Mesothelial cell of epicardium (in vitro differentiated cells): ENCODE data around the gene GLCE. TPM values are rescaled to one million over a fixed set of nuclear protein-coding genes. Genes with fewer than 3 reads are reported as not detected.
"Not testable (repeated sequence)": the region's sequence is repeated elsewhere in the genome, so short reads cannot be mapped to it uniquely, and the experiment has no call there.

Experiments used
- DNase-seq, 2 experiments: peaks; one replicate each; pipeline ENCODE4 v3.0.0; 2021; ENCODE audit warnings: low spot score in 2 of 2; ENCODE audit not compliant: unreplicated experiment in 2 of 2
- H3K27ac Mint-ChIP-seq: 2 replicates; pipeline ENCODE4 v1.8.0; 2021; ENCODE audit warnings: mixed read lengths
- H3K27me3 Mint-ChIP-seq: 2 replicates; pipeline ENCODE4 v1.8.0; 2021; ENCODE audit warnings: low read depth, mixed read lengths
- H3K36me3 Mint-ChIP-seq: 2 replicates; pipeline ENCODE4 v1.8.0; 2021; ENCODE audit warnings: mixed read lengths
- H3K4me1 Mint-ChIP-seq: 2 replicates; pipeline ENCODE4 v1.8.0; 2021; ENCODE audit warnings: mixed read lengths
- H3K4me3 Mint-ChIP-seq: 2 replicates; pipeline ENCODE4 v1.8.0; 2021; ENCODE audit warnings: mild to moderate bottlenecking, moderate library complexity, mixed read lengths
- H3K9me3 Mint-ChIP-seq: 2 replicates; pipeline ENCODE4 v1.8.0; 2021; ENCODE audit warnings: mixed read lengths
- total RNA-seq: library from RNA; stranded (reverse); gene quantifications from 3 replicates; pipeline ENCODE4 v1.2.1, GENCODE V29; 2021
- TF ChIP-seq, protein P1 (sequence below): fragments of 200-600 bp; sonication (generic); IDR thresholded peaks from one replicate; pipeline ENCODE4 v1.5.0; 2021; ENCODE audit warnings: antibody characterized with exemption; ENCODE audit not compliant: unreplicated experiment

Gene GLCE
- total RNA-seq, 1 donor from 2014 or later: 22.0 TPM

GRCh38 chr15:69149163-69149562 is 11.3 kb upstream of the GLCE start:
- Mint-ChIP-seq H3K27me3 (peaks cover 23% of the 10 kb centered on the region), H3K4me3 (no peak overlapping the region), H3K36me3 (no peaks in the 10 kb centered on the region), H3K27ac (no peak overlapping the region), H3K4me1 (peaks cover 17% of the 10 kb centered on the region), H3K9me3 (peaks cover 4% of the 10 kb centered on the region)
- TF ChIP-seq, protein P1, sequence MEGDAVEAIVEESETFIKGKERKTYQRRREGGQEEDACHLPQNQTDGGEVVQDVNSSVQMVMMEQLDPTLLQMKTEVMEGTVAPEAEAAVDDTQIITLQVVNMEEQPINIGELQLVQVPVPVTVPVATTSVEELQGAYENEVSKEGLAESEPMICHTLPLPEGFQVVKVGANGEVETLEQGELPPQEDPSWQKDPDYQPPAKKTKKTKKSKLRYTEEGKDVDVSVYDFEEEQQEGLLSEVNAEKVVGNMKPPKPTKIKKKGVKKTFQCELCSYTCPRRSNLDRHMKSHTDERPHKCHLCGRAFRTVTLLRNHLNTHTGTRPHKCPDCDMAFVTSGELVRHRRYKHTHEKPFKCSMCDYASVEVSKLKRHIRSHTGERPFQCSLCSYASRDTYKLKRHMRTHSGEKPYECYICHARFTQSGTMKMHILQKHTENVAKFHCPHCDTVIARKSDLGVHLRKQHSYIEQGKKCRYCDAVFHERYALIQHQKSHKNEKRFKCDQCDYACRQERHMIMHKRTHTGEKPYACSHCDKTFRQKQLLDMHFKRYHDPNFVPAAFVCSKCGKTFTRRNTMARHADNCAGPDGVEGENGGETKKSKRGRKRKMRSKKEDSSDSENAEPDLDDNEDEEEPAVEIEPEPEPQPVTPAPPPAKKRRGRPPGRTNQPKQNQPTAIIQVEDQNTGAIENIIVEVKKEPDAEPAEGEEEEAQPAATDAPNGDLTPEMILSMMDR: no peak
- DNase-seq: no peak

DNA sequence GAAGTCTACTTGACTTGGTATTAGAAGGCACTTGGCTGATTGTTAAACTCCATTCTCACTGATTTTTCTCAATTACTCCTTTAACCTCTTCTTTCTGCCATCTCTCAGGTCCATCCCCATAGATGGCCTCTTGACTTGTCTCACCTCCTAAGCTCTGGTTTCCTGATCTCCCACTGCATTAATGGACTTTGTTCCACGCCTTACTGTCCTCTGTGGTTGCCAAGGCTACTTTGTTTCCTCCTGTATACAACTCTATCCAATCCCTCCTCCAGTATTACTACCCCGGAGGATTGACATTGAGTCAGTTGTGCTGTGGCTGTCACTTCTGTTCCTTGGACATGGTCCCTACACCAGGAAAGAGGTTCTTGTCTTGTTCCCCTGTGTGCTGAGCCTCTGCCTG is 10.6 kb upstream of the GLCE start:
- no peak for DNase-seq
- Mint-ChIP-seq H3K4me1 (peaks cover 18% of the 10 kb centered on the region), H3K4me3 (no peak overlapping the region), H3K9me3 (peaks cover 7% of the 10 kb centered on the region), H3K27ac (no peak overlapping the region), H3K36me3 (no peaks in the 10 kb centered on the region), H3K27me3 (peaks cover 23% of the 10 kb centered on the region)
- TF ChIP-seq, protein P1: no peak

GRCh38 chr15:69150336-69150735 is 10.1 kb upstream of the GLCE start:
- TF ChIP-seq, protein P1: no peak
- DNase-seq: no peak
- H3K4me1 Mint-ChIP-seq: peaks cover 16% of the 10 kb centered on the region
- no peaks in the 10 kb centered on the region for H3K36me3 Mint-ChIP-seq
- H3K27me3 Mint-ChIP-seq: peaks cover 23% of the 10 kb centered on the region
- H3K9me3 Mint-ChIP-seq: peaks cover 7% of the 10 kb centered on the region
- no peak overlapping the region for H3K4me3 Mint-ChIP-seq
- H3K27ac Mint-ChIP-seq: no peak overlapping the region

GRCh38 chr15:69150841-69151240 is 9.6 kb upstream of the GLCE start:
- H3K9me3 Mint-ChIP-seq: peaks cover 7% of the 10 kb centered on the region
- H3K27ac Mint-ChIP-seq: no peak overlapping the region
- no peaks in the 10 kb centered on the region for H3K36me3 Mint-ChIP-seq
- TF ChIP-seq, protein P1: no peak
- no peak overlapping the region for H3K4me3 Mint-ChIP-seq
- no peak for DNase-seq
- peaks cover 23% of the 10 kb centered on the region for H3K27me3 Mint-ChIP-seq
- peaks cover 11% of the 10 kb centered on the region for H3K4me1 Mint-ChIP-seq

- H3K27ac Mint-ChIP-seq: no peak overlapping the region
- H3K4me1 Mint-ChIP-seq: peaks cover 7% of the 10 kb centered on the region
- H3K36me3 Mint-ChIP-seq: no peaks in the 10 kb centered on the region
- peaks cover 23% of the 10 kb centered on the region for H3K27me3 Mint-ChIP-seq
- no peak for DNase-seq
- peaks cover 7% of the 10 kb centered on the region for H3K9me3 Mint-ChIP-seq
- H3K4me3 Mint-ChIP-seq: no peak overlapping the region
- TF ChIP-seq, protein P1: no peak
These were observed 7.4 kb upstream of the GLCE start for GRCh38 chr15:69153046-69153445.

GRCh38 chr15:69153587-69153986 is 6.8 kb upstream of the GLCE start:
- H3K4me1 Mint-ChIP-seq: peaks cover 12% of the 10 kb centered on the region
- not testable (repeated sequence) for H3K36me3 Mint-ChIP-seq, DNase-seq, H3K27ac Mint-ChIP-seq, H3K4me3 Mint-ChIP-seq, H3K9me3 Mint-ChIP-seq
- H3K27me3 Mint-ChIP-seq: peaks cover 17% of the 10 kb centered on the region
